ENCODE measurements around the gene SEBOX.

Gene SEBOX

DNA sequence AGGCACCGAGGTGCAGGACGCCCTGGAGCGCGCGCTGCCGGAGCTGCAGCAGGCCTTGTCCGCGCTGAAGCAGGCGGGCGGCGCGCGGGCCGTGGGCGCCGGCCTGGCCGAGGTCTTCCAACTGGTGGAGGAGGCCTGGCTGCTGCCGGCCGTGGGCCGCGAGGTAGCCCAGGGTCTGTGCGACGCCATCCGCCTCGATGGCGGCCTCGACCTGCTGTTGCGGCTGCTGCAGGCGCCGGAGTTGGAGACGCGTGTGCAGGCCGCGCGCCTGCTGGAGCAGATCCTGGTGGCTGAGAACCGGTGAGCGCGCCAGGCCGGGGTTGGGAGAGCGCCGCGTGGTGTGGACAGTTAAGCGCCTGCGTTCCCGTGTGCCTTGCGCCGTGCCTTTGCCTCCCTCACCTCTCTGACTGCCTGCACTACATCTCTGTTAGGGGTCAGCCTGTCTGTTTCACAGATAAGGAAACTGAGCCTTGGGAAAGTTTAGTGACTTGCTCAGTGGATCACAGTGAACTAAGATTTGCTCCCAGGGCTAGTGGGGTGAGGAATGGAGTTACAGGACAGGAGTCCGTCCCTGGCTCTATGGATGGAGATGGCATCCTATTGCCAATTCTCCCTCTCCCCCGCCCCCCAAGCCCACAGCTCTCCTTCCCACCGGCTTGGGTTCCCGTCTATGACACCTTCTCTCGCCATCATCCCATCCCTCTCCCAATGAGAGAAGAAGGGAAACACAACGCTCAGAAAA, 7.4 kb upstream of the SEBOX start:
- Histone ChIP-seq H3K4me1 (ENCODE audit: insufficient read depth, insufficient read length) (peaks cover 17% of the 10 kb centered on the region), H3K36me3 (ENCODE audit: insufficient read depth, insufficient read length, low read length) (peaks cover 7% of the 10 kb centered on the region), H3K27me3 (ENCODE audit: insufficient read depth, insufficient read length) (peaks cover 22% of the 10 kb centered on the region), H3K4me3 (ENCODE audit: insufficient read length, low read depth) (peak overlapping the region; percentile 66), H3K9ac (ENCODE audit: insufficient read length, low read depth) (peak overlapping the region; percentile 80), H3K9me3 (ENCODE audit: insufficient read depth, low read length) (no peaks in the 10 kb centered on the region)
- no peak for DNase-seq (ENCODE audit: low read depth, low spot score)
- peak; percentile 58 for TF ChIP-seq SUZ12 (IDR thresholded peaks at IDR 0.05; ENCODE audit: extremely low read depth, insufficient read depth, insufficient read length)
- TF ChIP-seq YY1 (IDR thresholded peaks at IDR 0.05; ENCODE audit: insufficient read depth, insufficient read length): no peak

DNA sequence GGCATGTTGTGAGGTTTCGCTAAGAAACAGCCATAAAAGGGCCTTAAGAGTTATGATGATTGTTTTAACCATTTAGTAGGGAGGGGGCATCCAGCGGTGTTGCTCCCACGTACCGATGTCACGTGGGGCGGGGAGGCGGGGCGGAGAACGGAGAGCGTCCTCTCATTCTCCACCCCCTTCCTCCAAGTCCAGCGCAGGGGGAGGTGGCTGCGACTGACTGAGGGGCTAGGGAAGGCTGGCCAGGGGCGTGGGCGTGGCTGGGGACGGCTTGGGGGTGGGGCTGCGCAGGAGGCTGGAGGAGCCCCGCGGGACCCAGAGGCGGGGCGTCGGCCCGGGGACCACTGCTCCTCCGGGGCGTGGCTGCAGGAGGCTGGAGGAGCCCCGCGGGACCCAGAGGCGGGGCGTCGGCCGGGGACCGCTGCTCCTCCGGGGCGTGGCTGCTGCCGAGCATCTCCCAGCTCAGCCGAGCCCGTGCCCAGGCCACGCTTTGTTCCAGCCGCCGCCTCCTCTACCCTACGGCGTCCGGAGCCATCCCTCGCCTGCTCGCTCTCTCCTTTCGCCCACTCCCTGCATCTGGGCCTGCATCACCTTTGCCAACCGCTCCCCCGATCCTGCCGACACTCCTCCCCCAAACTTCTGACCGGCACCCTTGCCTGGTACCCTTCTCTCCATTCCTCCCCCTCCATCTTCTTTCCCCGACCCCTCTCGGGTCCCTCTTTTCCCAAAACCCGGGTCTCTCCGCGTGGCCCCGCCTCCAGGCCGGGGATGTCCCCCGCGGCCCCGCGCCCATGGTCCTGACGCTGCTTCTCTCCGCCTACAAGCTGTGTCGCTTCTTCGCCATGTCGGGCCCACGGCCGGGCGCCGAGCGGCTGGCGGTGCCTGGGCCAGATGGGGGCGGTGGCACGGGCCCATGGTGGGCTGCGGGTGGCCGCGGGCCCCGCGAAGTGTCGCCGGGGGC, 6.5 kb upstream of the SEBOX start, which contains the start of gene SARM1:
TSS of gene SARM1 (plus strand) at position 450 of the 958 bp plus-strand sequence. CDS start at position 789, 339 bp downstream.
- TF ChIP-seq YY1 (IDR thresholded peaks at IDR 0.05; ENCODE audit: insufficient read depth, insufficient read length) (no peak), SUZ12 (IDR thresholded peaks at IDR 0.05; ENCODE audit: extremely low read depth, insufficient read depth, insufficient read length) (no peak), ZNF274 (IDR thresholded peaks at IDR 0.05; ENCODE audit: low read depth, low read length) (no peak)
- H3K4me3 ChIP-seq (ENCODE audit: insufficient read length, low read depth): peak within 1 kb of the TSS; percentile 66
- peaks cover 10% of the 10 kb centered on the region for H3K36me3 ChIP-seq (ENCODE audit: insufficient read depth, insufficient read length, low read length)
- DNase-seq (ENCODE audit: low read depth, low spot score): peak; percentile 84
- H3K9me3 ChIP-seq (ENCODE audit: insufficient read depth, low read length): no peaks in the 10 kb centered on the region
- H3K9ac ChIP-seq (ENCODE audit: insufficient read length, low read depth): peak within 1 kb of the TSS; percentile 80
- peaks cover 22% of the 10 kb centered on the region for H3K27me3 ChIP-seq (ENCODE audit: insufficient read depth, insufficient read length)
- peaks cover 17% of the 10 kb centered on the region for H3K4me1 ChIP-seq (ENCODE audit: insufficient read depth, insufficient read length)

DNA sequence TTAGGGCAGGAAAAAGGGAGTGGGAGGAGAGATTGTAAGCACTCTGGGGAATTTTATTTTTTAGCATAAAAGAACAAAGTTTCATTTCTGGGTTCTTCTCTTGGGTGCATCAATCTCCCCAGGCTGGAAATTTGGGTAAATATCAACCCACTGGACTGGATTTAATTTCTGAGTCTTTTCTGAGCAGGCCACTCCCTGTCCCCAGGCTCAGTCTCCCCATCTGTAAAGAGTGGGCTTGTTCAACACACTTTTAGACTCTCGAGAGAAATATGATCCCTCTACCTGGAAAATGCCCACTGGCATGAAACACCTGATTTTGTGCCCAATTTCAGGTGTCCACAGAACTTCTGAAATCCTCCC, 5.7 kb upstream of the SEBOX start:
- no peak for DNase-seq (ENCODE audit: low read depth, low spot score)
- H3K9me3 ChIP-seq (ENCODE audit: insufficient read depth, low read length): no peaks in the 10 kb centered on the region
- H3K4me1 ChIP-seq (ENCODE audit: insufficient read depth, insufficient read length): peaks cover 17% of the 10 kb centered on the region
- H3K27me3 ChIP-seq (ENCODE audit: insufficient read depth, insufficient read length): peaks cover 22% of the 10 kb centered on the region
- H3K36me3 ChIP-seq (ENCODE audit: insufficient read depth, insufficient read length, low read length): peaks cover 10% of the 10 kb centered on the region
- TF ChIP-seq SUZ12 (IDR thresholded peaks at IDR 0.05; ENCODE audit: extremely low read depth, insufficient read depth, insufficient read length): no peak
- no peak for TF ChIP-seq ZNF274 (IDR thresholded peaks at IDR 0.05; ENCODE audit: low read depth, low read length)
- TF ChIP-seq YY1 (IDR thresholded peaks at IDR 0.05; ENCODE audit: insufficient read depth, insufficient read length): no peak
- H3K9ac ChIP-seq (ENCODE audit: insufficient read length, low read depth): no peak overlapping the region
- H3K4me3 ChIP-seq (ENCODE audit: insufficient read length, low read depth): no peak overlapping the region

DNA sequence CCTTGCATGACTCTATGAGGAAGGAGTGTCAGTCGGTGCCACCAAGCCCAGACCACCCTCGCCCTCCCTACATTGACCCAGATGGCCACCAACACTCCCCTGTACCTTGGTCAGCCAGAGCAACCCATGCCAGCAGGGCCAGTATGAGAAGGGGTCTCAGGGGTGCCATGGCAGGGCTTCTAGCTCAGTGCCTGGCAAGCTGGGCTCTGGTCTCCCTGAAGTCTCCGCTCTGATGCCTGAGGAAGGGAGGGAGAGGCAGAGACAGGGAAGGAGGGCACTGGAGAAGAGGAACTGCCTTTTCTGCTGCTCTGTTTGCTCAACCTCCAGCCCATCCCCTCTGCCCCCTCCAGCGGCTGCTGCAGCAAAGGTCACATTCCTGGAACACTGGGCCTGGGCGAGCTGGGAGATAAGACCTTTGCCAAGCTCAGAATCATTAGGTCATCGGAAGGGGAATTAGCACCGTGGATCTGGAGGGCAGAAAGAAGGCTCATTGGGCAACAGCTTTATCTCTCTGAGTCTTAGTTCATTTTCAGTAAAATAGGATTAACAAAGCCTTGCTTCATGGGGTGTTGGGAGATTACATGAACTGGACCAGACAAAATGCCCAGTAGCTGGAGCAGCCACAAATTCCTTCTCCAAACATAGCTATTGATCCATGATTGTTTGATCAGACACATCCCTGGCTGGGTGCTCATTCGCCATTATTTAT, 5.2 kb upstream of the SEBOX start, which contains the start of gene VTN:
TSS of gene VTN (minus strand) at position 273 of the 709 bp plus-strand sequence. CDS start at position 169, 104 bp downstream.
- TF ChIP-seq SUZ12 (IDR thresholded peaks at IDR 0.05; ENCODE audit: extremely low read depth, insufficient read depth, insufficient read length) (no peak), ZNF274 (IDR thresholded peaks at IDR 0.05; ENCODE audit: low read depth, low read length) (no peak)
- no peak within 1 kb of the TSS for H3K4me3 ChIP-seq (ENCODE audit: insufficient read length, low read depth)

DNA sequence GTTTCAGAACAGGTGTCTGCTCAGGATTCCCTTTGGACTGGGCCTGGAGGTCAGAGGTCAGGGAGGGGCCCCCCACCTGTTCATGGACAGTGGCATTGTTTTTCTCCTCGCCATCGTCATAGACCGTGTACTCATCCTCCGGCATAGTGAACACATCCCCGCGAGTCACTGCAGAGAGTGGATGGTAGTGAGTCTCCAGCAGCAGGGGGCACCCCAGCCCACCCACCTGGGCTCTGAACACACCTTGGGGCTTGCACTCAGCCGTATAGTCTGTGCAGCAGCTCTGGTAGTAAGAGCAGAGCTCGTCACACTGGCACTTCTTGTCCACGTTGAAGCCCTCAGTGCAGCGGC, 4.7 kb upstream of the SEBOX start:
- TF ChIP-seq SUZ12 (IDR thresholded peaks at IDR 0.05; ENCODE audit: extremely low read depth, insufficient read depth, insufficient read length): no peak
- no peak for TF ChIP-seq ZNF274 (IDR thresholded peaks at IDR 0.05; ENCODE audit: low read depth, low read length)
- no peak for TF ChIP-seq YY1 (IDR thresholded peaks at IDR 0.05; ENCODE audit: insufficient read depth, insufficient read length)
- Histone ChIP-seq H3K4me1 (ENCODE audit: insufficient read depth, insufficient read length) (peaks cover 17% of the 10 kb centered on the region), H3K9me3 (ENCODE audit: insufficient read depth, low read length) (no peaks in the 10 kb centered on the region), H3K4me3 (ENCODE audit: insufficient read length, low read depth) (no peak overlapping the region), H3K27me3 (ENCODE audit: insufficient read depth, insufficient read length) (peaks cover 22% of the 10 kb centered on the region), H3K9ac (ENCODE audit: insufficient read length, low read depth) (peak overlapping the region; percentile 6), H3K36me3 (ENCODE audit: insufficient read depth, insufficient read length, low read length) (peaks cover 16% of the 10 kb centered on the region)
- no peak for DNase-seq (ENCODE audit: low read depth, low spot score)

More for the DNA sequence above, 5.2 kb upstream of the SEBOX start, which contains the start of gene VTN:
- Histone ChIP-seq H3K36me3 (ENCODE audit: insufficient read depth, insufficient read length, low read length) (peaks cover 11% of the 10 kb centered on the region), H3K4me1 (ENCODE audit: insufficient read depth, insufficient read length) (peaks cover 17% of the 10 kb centered on the region), H3K9ac (ENCODE audit: insufficient read length, low read depth) (peak within 1 kb of the TSS; percentile 6), H3K27me3 (ENCODE audit: insufficient read depth, insufficient read length) (peaks cover 22% of the 10 kb centered on the region), H3K9me3 (ENCODE audit: insufficient read depth, low read length) (no peaks in the 10 kb centered on the region)
- DNase-seq (ENCODE audit: low read depth, low spot score): no peak

DNA sequence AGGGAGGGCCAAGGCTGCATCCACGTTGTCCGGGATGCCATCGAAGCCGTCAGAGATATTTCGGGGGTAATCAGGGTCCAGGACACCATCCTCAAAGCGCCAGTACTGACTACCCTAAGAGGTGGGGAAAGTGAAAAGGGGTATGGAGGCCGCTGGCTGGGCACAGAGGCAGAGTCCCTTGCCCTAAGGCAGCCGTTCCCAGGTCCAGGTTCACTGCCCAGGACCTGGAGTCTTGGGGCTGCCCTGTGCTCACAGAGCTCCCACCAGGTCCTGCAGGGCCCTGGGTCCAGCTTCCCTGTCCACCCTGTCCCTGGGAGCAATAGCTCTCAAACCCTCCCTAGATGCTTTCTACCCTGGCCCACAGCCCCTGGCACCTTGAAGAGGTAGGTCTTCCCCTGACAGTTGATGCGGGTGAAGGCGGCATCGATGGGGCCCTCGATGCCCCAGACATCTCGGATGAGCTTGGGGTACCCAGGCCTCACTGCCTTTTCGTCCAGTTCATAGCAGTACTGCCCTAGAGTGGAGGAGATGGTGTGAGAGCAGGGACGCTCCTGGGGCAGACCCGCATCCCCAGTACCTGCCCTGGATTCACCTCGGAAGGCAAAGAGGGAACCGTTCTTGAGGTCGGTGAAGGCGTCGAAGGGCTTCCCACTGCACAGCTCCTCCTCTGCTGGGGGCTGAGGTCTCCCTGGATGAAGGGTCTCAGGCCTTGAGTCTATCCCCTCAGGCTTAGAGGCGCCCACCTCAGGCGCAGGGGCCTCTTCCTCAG, 4.1 kb upstream of the SEBOX start:
- Histone ChIP-seq H3K36me3 (ENCODE audit: insufficient read depth, insufficient read length, low read length) (peaks cover 22% of the 10 kb centered on the region), H3K4me1 (ENCODE audit: insufficient read depth, insufficient read length) (peaks cover 17% of the 10 kb centered on the region), H3K9me3 (ENCODE audit: insufficient read depth, low read length) (no peaks in the 10 kb centered on the region), H3K27me3 (ENCODE audit: insufficient read depth, insufficient read length) (peaks cover 22% of the 10 kb centered on the region), H3K9ac (ENCODE audit: insufficient read length, low read depth) (no peak overlapping the region), H3K4me3 (ENCODE audit: insufficient read length, low read depth) (no peak overlapping the region)
- TF ChIP-seq YY1 (IDR thresholded peaks at IDR 0.05; ENCODE audit: insufficient read depth, insufficient read length): no peak
- no peak for TF ChIP-seq SUZ12 (IDR thresholded peaks at IDR 0.05; ENCODE audit: extremely low read depth, insufficient read depth, insufficient read length)
- no peak for TF ChIP-seq ZNF274 (IDR thresholded peaks at IDR 0.05; ENCODE audit: low read depth, low read length)
- no peak for DNase-seq (ENCODE audit: low read depth, low spot score)

All from NT2/D1 (cell line).